ENCODE data around the gene HYAL3.

DNA sequence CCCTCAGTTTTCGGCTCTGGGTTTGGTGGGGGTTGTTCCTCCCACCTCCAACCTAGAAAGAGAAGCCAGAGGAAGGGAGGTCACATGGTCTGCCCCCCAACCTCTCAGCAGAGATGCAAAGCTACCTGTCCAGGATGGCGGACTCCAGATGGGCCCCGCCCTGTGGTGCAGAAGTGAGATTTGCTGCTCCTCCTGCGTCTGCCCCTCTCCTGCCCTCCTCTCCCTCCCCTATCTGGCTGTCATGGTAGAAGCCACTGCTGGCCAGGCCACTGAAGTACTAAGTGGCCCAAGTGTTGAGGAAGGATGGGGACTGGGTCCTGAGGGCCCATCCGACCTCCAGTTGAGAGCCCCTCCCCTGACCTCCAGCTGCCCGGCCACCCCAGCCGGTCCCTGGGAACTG is 32.4 kb downstream of the HYAL3 start:
- TF ChIP-seq EZH2 (IDR thresholded peaks at IDR 0.05; ENCODE audit: borderline replicate concordance, insufficient read depth, low read depth, low read length, poor library complexity, severe bottlenecking) (no peak), CTCF (IDR thresholded peaks at IDR 0.05) (no peak)

Data from B cell (primary cell).